DMS153 (cell line): ENCODE results near the gene HOXD11.

Experiments used
- DNase-seq: peaks from one replicate; lab custom pipeline; 2025; lab: John Stamatoyannopoulos, UW

The HOXD11 gene

DNA sequence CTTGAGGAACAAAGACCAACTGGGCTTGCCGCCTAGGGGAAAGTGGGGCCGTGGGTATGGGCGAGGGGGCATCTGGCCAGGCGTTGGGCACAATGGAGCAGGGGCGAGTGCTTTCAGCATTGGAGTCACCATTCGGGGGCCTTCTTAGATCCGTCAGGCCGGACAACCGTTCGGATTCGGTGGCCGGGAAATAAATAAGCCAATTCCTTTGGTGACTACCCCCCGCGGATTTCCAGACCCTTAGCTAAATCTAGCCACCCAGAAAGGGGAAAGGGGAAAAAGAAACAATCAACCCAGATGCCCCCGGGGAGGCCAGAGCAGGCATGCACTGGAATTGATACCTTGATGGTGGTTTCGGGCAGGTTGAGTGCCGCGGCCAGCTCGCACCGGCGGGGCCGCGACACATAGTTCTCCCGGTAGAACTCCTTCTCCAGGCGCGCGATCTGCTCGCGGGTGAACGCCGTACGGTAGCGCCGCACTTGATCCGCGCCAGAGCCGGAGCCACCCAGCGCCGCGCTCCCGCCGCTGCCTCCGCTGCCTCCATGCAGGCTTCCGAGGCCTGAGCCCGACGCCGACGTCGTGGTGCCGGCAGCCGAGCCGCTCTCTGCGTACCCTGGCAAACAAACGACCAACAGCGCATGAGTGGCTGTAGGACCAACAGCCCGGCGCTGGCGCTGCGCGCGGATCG lies 25.1 kb upstream of the HOXD11 start:
- no peak for DNase-seq

DNA sequence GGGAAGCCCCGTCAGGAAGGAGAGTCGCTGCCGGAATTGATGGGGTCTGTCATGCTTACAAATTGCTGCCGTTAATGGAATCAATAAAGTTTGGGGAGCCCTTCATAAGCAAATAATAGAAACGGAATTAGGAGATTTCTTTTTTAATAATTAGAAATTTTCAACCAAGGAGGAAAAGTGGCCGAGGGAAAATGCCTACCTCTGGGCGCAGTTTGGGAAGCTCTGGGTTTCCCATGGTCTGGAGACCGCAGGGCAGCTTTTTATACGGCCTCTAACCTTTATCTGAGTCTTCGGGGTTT lies 24.6 kb upstream of the HOXD11 start:
- no peak for DNase-seq

DNA sequence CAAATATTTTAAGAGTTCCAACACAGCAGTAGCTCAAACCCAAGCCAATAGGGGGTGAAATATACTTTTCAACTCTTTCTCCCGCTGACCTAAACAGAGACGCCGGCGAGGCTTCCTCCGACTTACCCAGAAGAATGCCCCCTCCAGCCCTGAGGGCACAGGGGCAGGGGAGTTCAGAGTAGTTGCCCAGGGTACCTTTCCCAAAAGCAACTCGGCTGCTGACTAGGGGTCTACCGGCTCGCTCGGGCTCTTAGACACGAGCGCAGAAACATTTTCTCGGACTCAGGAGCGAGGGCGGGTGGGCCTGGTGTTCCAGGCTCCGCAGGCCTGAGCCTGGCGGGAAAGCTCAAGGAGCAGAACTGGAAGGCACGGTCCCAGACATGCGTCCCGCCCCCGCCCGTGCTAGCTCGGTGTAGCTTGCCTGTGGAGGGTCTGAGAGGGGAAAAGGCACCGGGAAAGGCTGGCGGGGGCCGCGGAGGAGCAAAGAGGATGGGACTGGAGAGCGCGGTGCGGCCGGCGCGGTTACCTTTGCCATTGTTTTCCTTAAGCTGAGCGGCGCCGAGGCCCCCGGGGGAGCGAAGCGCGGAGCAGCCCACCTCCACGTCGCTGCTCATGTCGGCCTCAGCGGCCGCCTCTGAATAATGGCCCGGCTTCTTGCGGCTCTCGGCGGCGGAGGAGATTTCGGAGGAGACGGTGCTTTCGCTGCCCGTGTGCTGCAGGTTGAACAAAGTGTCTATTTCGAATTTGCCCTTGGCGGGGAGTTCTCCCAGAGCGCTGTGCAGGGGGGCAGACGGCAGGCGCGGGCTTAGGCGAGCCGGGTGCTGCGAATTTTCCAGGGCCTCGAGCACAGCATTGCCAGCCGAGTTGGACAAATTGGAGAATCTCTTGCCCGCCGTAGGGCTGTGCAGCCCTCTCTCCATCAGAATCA lies 24.0 kb upstream of the HOXD11 start:
- no peak for DNase-seq

DNA sequence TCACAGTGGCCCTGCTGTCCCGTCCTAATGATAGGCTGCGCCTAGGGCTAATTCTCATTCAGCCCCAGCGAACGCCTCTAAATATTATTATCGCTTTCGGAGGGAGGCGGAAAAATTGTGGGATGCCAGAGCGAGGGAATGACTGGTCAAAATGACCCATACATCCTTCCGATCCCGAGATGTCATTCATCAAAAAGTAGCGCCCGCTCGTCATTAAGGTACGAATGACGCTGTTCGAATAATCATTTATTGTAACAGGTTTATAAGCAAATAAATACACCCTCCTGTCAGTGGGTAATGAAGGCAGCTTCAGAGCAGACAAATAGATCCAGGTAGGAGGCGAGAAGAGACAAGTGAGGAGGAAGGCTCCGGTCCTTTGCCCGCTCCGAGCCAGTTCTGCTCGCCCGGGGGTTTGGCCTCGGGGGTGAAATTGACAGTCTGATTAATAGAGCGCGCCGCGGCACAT lies 23.3 kb upstream of the HOXD11 start, which contains the start of gene EVX2:
Gene EVX2, minus strand, starts transcription at position 167 of the 466 bp plus-strand sequence. CDS start 186 bp downstream, outside the sequence.
- no peak for DNase-seq

DNA sequence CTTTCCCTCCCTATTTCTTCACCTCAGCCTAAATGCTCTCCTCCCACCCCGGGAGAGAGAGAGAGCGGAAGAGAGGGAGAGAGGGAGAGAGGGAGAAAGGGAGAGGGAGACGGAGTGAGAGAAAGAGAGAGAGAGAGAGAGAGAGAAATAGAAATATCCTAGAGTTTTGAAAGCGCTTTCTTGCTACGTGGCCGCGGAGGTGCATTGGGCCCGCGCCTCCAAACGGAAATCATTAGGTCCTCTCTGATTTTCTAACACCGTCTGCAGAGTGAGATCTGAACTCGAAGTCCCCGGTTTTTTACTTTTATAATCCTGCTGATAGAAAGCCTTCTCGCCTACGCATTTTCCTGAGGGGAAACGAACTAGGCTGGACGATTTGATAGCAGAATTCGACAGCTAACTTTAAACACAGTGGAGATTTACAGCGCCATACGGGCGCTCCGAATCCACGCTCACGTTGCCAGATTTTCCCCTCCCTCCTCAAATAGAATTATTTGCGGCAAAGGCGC lies 22.4 kb upstream of the HOXD11 start:
- DNase-seq = no peak

DNA sequence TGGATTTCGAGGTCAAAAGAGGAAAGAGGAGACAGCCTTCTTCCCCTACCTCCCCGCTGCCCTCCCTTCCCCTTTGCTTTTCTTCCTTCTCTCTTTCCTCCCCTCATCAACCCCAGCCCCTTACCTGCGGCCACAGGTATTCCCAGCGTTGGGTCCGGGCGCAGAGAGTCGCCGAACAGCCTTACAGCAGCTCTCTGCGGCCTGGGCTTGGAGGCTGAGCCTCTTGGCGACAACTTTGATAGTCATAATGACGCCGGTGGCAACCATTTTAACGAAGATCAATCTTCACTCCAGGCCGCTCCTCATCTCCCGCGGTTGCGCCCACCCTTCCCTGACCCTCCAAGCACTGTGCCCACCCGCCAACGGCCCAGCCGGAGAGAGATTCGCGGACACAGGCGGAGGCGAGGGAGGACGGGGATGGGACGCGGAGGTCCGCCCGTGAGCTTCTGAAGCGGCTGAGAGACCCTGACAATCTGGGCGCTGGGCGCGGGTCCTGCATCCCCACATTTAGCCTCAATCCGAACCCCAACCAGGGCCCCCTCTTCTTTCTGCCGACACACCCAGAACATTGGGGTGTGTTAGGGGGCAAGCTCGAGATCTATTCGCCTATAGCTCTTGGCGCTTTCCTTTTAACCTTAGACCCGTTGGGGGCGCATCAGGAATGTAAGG lies 21.8 kb upstream of the HOXD11 start:
- no peak for DNase-seq

DNA sequence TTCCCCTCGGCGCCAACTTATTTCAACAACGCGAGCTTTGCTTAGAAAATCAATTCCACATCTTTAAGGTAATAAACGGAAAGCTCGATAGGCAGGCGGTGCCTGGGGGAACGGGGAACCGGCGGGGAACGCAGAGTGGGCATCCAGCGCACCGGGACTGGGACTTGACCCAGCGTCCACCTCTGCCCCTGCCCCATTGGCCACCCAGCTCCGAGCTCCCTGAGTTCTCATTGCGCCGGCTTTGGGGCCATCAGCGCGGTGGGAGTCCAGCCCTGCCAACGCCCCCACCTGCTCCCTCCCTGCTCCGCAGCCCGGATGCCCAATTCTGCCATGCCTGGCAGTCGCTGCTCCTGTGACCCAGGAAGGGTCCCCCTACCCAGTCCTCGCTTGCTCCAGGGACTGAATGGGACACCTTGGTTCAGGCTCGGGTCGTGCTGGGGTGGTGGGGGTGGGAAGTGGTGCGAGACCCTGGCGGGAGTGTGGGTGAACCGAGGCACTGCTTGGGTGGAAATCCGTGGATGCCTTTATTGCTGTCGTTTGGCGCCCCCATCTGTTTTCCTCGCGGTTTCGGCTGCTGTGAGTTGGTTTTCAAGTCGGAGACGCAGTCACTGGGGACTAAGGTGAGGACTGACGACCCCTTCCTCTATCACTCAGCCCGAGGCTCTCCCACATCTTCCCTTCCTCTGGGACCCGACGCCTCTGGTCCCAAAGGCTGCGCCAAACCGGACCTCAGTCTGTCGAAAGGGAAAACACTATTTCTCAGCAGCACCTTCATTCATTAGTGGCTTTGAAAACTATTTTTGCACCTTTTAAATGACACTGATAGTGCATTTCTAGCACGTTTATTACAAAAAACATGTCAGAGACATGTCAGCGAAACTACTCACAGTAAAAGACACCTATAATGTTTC lies 21.0 kb upstream of the HOXD11 start:
- DNase-seq = no peak

DNA sequence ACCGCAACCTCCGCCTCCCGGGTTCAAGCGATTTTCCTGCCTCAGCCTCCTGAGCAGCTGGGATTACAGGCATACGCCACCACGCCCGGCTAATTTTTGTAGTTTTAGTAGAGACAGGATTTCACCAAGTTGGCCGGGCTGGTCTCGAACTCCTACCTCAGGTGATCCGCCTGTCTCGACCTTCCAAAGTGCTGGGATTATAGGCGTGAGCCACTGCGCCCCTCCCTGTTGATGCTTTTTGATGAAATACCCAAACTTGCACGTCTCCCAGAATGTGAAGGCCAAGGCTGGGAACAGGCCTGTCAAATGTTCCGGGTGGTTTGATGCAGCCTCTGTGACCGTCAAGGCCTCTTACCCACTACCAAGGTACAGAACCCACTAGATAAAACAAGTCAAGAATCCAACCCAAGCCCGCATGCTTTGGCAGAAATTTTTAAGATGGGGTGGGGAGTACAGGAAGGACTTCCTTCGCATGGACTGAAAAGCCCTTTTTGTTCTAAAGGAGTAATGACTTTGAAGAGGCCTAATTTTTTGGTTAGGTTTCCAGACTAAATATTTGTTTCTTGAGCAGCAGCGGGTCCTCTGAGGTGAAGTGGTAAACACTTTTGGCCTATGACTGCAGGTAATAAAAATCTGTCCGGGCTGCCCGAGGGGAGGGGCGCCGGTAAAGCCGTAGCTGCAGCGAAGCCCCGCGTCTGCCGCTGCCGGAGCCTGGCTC lies 19.6 kb upstream of the HOXD11 start:
- no peak for DNase-seq

DNA sequence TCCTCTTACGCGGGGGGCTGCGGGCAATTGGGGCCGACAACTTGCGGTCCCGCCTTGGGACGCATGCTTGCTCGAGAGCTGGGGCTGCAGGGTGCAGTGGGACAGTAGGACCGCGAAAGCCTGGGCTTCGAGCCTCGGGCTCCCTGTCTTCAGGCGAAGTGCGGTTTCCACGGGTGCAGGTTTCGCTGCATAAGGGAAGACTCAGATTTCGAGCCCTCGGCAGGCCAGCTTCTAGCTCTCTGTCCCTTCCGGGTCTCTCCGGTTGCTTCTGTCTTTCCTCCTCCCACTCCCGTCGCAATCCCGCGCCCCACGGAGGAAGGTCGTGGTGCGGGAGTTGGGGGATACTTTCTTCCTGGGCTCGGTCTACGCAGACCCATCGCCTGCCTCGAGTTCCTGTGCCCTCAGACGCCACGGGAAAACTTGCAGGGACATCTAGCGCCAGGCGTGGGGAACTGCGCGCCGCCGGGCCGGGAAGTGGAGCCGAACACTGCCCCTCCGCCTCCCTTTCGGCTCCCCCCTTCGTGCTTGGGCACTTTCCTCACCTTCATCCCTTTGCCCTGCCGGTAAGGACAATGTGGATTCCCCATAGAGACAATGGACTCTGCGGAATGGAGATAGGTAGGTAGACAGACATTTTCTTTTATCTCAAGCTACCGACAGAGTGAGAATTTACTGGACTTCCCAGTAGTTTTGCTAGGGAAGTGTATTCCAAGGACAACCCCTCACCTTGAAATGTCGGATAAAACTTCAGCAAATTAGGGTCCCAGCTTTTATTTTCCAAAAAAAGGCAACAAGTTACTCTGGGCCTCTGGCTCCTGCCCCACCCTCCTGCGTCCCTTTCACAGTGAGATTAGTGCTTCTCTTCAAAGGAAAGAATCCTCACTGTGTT lies 18.8 kb upstream of the HOXD11 start:
- DNase-seq = no peak

DNA sequence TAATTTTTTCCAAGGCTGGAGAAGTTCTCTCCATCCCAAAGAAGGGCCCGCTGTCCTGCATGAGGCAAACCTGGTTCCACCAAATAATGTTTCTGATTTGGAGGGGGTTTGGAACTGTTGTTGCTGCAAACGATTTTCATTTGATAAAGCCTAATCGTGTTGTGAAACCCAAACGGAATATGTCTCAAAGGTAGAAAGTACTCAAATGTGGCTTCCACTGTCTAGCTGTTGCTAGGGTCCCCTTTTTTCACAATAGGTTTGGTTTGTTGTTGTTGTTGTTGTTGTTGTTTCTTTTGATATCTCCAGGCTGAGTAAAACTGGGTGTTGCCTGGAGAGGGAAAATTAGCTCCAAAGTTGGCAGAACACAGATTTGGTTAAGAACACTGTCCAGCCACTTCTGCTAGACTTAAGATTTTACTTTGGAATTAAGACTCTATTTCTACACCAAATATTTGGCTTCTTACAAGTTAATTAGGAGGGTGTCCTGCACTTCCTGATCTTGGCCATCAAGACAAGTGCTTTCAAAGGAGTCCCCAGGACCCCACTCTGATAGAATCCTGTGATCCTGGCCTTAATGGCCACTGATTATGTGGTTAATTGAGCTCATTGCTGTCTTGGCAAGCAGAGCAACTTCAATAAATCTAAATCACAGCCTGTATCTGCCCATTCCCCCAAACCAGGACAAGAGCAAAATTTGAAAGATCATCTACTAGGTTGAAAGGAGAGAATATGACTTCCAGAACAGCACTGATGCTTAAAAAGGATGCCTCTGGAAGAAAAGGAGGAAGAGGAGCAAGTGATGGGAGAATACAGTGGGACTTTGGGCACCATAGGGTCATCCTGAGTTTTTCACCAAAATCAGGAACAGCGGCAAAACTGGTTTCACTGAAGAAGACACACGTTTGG lies 17.9 kb upstream of the HOXD11 start:
- no peak for DNase-seq

DNA sequence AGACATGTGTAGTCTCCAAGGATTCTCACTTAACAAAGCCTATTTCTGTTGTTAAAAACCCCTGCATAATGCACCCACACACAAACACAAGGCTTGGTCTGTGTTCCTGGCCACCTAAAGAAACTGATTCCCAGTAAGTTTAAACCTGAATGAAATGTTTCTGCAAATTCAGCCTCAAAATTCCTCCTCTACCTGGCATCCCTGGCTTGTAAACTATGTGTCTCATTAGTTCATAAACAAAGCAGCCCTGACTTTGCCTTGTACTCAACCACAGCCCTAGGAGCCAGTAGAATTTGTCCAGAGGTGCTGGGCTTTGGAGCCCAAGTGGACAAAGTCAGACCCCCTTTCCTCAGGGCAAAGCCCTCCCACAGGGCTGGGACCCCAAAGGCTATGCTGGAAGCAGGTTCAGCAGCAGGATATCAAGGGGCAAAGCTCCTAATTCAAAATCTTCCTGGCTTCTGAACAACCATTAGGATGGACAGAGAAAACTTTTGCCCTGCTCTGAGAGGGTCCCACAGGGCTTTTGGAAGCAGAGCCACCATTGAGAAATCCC lies 17.2 kb upstream of the HOXD11 start:
- no peak for DNase-seq

DNA sequence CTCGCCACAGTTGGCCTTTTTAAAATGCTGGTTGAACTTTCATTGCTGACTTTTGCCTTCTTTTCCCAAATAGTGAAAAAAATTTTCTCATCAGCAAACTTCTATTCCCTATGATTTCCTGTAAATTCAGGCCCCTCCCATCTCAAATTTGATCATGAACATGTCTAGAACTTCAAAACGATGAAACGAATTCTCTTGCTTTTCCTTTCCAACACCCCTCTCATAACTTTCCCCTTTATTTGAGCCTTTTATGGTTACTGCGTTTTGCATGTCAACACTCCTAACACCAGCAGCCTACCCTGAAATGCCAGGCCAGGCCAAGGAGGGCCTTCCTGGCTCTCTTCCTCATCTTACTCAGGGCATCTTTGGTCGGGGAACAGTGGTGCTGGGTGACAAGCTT lies 16.2 kb upstream of the HOXD11 start:
- no peak for DNase-seq

DNA sequence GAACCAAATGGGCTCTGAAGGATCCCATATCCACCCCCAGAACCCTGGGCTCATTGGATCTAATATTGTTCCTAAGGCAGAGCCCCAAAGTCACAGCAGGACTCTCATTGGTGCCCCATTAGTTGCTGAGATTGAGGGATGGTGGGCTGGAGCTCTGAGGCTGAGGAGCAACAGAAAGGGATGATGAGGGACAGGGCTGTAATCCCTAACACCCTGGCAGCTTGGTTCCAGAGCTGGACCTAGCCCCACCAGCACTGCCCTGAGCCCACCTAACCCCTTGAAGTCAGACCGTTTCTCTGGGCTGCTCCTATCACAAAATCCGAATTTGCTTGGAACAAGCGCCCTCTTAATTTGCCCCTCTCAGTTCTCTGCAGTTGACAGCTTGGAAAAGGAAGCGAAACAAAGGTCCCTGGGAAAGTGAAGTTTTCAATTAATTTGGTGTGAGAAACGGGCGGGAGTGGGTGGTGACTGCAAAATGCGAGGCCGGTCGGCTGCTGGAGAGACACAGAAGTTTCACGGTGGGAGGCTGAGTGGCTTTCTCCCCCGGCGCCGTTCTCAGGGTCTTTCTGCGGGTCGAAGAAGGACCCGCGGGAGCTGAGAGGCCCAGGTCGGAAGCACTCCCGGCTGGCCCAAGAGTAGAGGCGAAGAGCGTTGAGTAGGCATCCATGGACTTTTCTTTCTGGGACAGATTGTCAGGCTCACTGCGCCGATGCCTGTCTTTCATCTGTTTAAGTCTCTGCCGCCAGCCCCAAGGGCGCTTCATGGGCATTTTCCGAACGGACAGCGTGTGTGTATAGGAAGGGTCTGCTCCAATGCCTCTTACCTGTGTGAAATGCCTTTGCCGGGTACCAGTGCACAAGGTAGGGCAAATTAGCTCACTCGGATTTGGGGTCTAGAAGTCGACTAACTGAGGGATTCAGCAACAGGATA lies 15.5 kb upstream of the HOXD11 start:
- DNase-seq = no peak

DNA sequence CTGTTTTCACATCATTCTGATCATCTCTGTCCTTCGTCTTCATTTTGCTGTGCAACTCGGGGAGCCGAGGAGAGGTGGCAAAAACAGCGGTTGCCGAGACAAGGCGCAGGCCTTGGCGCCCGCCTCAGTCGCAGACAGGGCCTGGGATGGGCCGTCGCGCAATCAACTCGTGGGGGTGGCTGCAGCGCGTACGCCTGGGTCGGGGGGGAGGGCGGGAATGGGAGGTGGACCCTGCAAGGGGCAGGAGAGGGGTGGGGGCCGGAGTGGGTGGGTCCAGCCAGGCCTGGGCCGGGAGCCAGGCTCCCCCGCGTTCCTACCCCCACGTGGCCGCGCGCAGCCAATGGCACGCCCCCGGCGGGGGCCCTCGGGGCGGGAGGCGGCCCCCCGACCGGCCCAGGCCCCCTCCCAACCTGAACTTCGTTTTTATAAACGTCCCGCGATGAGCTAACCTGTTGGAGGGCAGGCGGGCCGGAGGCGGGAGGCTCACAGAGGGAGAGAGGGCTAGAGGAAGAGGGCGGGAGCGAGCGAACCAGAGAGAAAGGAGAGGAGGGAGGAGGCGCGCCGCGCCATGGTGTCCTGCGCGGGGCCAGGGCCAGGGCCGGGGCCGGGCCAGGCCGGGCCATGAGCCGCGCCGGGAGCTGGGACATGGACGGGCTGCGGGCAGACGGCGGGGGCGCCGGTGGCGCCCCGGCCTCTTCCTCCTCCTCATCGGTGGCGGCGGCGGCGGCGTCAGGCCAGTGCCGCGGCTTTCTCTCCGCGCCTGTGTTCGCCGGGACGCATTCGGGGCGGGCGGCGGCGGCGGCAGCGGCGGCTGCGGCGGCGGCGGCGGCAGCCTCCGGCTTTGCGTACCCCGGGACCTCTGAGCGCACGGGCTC lies 14.6 kb upstream of the HOXD11 start, which contains the start of gene HOXD13:
Gene HOXD13, plus strand, starts transcription at position 452 of the 875 bp plus-strand sequence. Its CDS starts 170 bp downstream, at position 622.
- peak; percentile 76 for DNase-seq

DNA sequence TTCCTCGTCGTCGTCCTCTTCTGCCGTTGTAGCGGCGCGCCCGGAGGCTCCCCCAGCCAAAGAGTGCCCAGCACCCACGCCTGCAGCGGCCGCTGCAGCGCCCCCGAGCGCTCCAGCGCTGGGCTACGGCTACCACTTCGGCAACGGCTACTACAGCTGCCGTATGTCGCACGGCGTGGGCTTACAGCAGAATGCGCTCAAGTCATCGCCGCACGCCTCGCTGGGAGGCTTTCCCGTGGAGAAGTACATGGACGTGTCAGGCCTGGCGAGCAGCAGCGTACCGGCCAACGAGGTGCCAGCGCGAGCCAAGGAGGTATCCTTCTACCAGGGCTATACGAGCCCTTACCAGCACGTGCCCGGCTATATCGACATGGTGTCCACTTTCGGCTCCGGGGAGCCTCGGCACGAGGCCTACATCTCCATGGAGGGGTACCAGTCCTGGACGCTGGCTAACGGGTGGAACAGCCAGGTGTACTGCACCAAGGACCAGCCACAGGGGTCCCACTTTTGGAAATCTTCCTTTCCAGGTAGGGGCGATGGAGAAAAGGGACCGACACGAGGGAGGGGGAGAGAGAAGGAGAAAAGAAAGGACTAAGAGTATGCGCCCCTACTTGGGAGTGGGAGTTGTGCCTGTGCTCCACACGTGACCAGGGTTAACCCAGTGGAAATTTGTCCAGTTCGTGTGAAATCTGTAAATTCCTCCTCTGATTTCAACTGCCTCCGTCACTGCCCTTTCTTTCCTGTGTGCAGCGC lies 13.8 kb upstream of the HOXD11 start:
- DNase-seq = no peak
